Measurements from ENCODE around the gene FAM168A. TPM values are rescaled to one million over a fixed set of nuclear protein-coding genes. Genes with fewer than 3 reads are reported as not detected.

Gene FAM168A
- total RNA-seq, 1 donor from 2014 or later: 52.2 TPM

DNA sequence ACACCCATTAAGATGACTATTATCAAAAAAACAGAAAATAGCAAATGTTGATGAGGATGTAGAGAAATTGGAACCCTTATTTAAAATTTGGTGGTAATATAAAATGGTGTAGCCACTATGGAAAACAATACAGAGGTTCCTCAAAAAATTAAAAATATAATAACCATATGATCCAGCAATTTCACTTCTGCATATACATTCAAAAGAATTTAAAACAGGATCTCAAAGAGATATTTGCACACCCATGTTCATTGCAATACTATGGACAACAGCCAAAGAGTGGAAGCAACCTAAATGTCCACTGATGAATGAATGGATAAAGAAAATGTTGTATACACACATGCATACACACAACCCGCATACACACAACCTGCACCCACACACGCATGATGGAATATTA is 102.2 kb downstream of the FAM168A start:
- Mint-ChIP-seq H3K27me3 (ENCODE audit: unreplicated experiment) (no peaks in the 10 kb centered on the region), H3K4me1 (ENCODE audit: unreplicated experiment) (peaks cover 11% of the 10 kb centered on the region), H3K9me3 (ENCODE audit: unreplicated experiment) (peaks cover 2% of the 10 kb centered on the region), H3K4me3 (ENCODE audit: unreplicated experiment) (no peak overlapping the region), H3K36me3 (ENCODE audit: unreplicated experiment) (peaks cover 2% of the 10 kb centered on the region), H3K27ac (ENCODE audit: unreplicated experiment) (no peak overlapping the region)
- TF ChIP-seq, protein P1, sequence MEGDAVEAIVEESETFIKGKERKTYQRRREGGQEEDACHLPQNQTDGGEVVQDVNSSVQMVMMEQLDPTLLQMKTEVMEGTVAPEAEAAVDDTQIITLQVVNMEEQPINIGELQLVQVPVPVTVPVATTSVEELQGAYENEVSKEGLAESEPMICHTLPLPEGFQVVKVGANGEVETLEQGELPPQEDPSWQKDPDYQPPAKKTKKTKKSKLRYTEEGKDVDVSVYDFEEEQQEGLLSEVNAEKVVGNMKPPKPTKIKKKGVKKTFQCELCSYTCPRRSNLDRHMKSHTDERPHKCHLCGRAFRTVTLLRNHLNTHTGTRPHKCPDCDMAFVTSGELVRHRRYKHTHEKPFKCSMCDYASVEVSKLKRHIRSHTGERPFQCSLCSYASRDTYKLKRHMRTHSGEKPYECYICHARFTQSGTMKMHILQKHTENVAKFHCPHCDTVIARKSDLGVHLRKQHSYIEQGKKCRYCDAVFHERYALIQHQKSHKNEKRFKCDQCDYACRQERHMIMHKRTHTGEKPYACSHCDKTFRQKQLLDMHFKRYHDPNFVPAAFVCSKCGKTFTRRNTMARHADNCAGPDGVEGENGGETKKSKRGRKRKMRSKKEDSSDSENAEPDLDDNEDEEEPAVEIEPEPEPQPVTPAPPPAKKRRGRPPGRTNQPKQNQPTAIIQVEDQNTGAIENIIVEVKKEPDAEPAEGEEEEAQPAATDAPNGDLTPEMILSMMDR (IDR thresholded peaks at IDR 0.05): no peak
- DNase-seq (ENCODE audit: extremely low spot score, unreplicated experiment): no peak

- Mint-ChIP-seq H3K4me1 (ENCODE audit: unreplicated experiment) (peaks cover 10% of the 10 kb centered on the region), H3K27me3 (ENCODE audit: unreplicated experiment) (no peaks in the 10 kb centered on the region), H3K4me3 (ENCODE audit: unreplicated experiment) (no peak overlapping the region), H3K27ac (ENCODE audit: unreplicated experiment) (peak overlapping the region; percentile 9), H3K9me3 (ENCODE audit: unreplicated experiment) (no peaks in the 10 kb centered on the region), H3K36me3 (ENCODE audit: unreplicated experiment) (peaks cover 2% of the 10 kb centered on the region)
- no peak for DNase-seq (ENCODE audit: extremely low spot score, unreplicated experiment)
- TF ChIP-seq, protein P1 (IDR thresholded peaks at IDR 0.05): no peak
Observed at GRCh38 chr11:73493956-73494598, 103.8 kb downstream of the FAM168A start.

DNA sequence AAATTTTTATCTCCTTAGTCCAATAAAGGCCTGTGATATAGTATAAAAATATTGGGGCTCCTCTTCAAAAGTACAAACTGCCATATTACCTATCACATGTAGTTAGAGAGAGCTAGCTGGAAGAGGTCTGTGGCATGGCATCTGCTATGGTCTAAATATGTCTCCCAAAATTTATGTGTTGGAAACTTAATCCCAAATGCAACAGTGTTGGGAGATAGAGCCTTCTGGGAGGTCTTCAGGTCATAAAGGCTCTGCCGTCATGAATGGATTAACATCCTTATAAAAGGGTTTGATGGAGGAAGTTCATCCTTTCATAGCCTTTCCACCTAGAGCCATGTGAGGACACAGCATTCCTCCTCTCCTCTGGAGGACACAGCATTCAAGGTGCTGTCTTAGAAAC is 116.3 kb downstream of the FAM168A start:
- Mint-ChIP-seq H3K27ac (ENCODE audit: unreplicated experiment) (no peak overlapping the region), H3K4me1 (ENCODE audit: unreplicated experiment) (peaks cover 2% of the 10 kb centered on the region), H3K9me3 (ENCODE audit: unreplicated experiment) (peaks cover 16% of the 10 kb centered on the region), H3K4me3 (ENCODE audit: unreplicated experiment) (no peak overlapping the region), H3K27me3 (ENCODE audit: unreplicated experiment) (no peaks in the 10 kb centered on the region), H3K36me3 (ENCODE audit: unreplicated experiment) (peaks cover 10% of the 10 kb centered on the region)
- TF ChIP-seq, protein P1 (IDR thresholded peaks at IDR 0.05): no peak
- DNase-seq (ENCODE audit: extremely low spot score, unreplicated experiment): no peak

DNA sequence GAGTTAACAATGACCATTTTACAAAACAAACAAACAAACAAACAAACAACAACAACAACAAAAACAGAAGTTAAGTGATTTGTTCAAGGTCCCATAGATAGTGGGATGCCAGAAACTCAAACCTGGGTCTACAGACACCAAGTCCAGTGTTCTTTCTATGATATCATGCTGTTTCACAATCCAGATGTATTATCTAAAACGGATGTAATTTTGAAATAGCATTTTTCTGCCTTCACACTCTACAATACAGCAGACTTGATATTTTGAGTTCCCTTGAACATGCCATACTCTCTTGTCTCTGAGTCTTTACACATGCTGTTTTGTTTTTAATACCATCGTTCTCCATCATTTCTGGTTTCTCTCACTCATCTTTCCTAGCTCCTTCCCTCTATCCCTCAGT is 117.2 kb downstream of the FAM168A start:
- Mint-ChIP-seq H3K4me3 (ENCODE audit: unreplicated experiment) (no peak overlapping the region), H3K27me3 (ENCODE audit: unreplicated experiment) (no peaks in the 10 kb centered on the region), H3K27ac (ENCODE audit: unreplicated experiment) (no peak overlapping the region), H3K36me3 (ENCODE audit: unreplicated experiment) (peaks cover 11% of the 10 kb centered on the region), H3K4me1 (ENCODE audit: unreplicated experiment) (peaks cover 6% of the 10 kb centered on the region), H3K9me3 (ENCODE audit: unreplicated experiment) (peaks cover 17% of the 10 kb centered on the region)
- no peak for DNase-seq (ENCODE audit: extremely low spot score, unreplicated experiment)
- TF ChIP-seq, protein P1 (IDR thresholded peaks at IDR 0.05): no peak

GRCh38 chr11:73478737-73479347 is 119.1 kb downstream of the FAM168A start:
- H3K27ac Mint-ChIP-seq (ENCODE audit: unreplicated experiment): no peak overlapping the region
- no peak overlapping the region for H3K4me3 Mint-ChIP-seq (ENCODE audit: unreplicated experiment)

More at GRCh38 chr11:73478737-73479347, 119.1 kb downstream of the FAM168A start:
- TF ChIP-seq, protein P1 (IDR thresholded peaks at IDR 0.05): peak; percentile 76
- peaks cover 11% of the 10 kb centered on the region for H3K36me3 Mint-ChIP-seq (ENCODE audit: unreplicated experiment)
- DNase-seq (ENCODE audit: extremely low spot score, unreplicated experiment): no peak
- H3K27me3 Mint-ChIP-seq (ENCODE audit: unreplicated experiment): no peaks in the 10 kb centered on the region
- H3K9me3 Mint-ChIP-seq (ENCODE audit: unreplicated experiment): peaks cover 17% of the 10 kb centered on the region
- H3K4me1 Mint-ChIP-seq (ENCODE audit: unreplicated experiment): peaks cover 16% of the 10 kb centered on the region

All from osteocyte (in vitro differentiated cells).